Renal cortex interstitium (tissue), 11 donors: ENCODE results near the gene UBE2U. TPM values are rescaled to one million over a fixed set of nuclear protein-coding genes. Genes with fewer than 3 reads are reported as not detected.
"Not testable (repeated sequence)": the region's sequence is repeated elsewhere in the genome, so short reads cannot be mapped to it uniquely, and the experiment has no call there.

Experiments used
- DNase-seq, 11 donors: peaks; one replicate each; pipeline ENCODE4 v3.0.0-alpha.2; 2013; ENCODE audit warnings: low read depth in 9 of 11, low spot score in 4 of 11; ENCODE audit errors: extremely low read depth in 1 of 11
- polyA plus RNA-seq, 3 donors: library from polyadenylated mRNA; unstranded; fragments of 120-200 nt; gene quantifications; one replicate each; pipeline ENCODE4 v1.2.1, GENCODE V29; 2013; ENCODE audit not compliant: insufficient read length in 3 of 3

The UBE2U gene
- polyA plus RNA-seq, 3 donors: 0.42 TPM; not detected in 2

- DNase-seq: no peak
Observed at GRCh38 chr1:64231153-64231552, 27.7 kb downstream of the UBE2U start.

GRCh38 chr1:64231654-64232053 is 28.2 kb downstream of the UBE2U start:
- DNase-seq: no peak

- DNase-seq: no peak
Observed at GRCh38 chr1:64234714-64235113, 31.3 kb downstream of the UBE2U start.

GRCh38 chr1:64235181-64235580 is 31.8 kb downstream of the UBE2U start:
- DNase-seq: no peak

GRCh38 chr1:64235910-64236309 is 32.5 kb downstream of the UBE2U start:
- DNase-seq: no peak

- no peak for DNase-seq
Observed at GRCh38 chr1:64236541-64236954, 33.1 kb downstream of the UBE2U start.

GRCh38 chr1:64239519-64239918 is 36.1 kb downstream of the UBE2U start:
- DNase-seq: not testable (repeated sequence)

GRCh38 chr1:64240206-64240605 is 36.8 kb downstream of the UBE2U start:
- no peak for DNase-seq

- DNase-seq: no peak
Observed at GRCh38 chr1:64241069-64241468, 37.6 kb downstream of the UBE2U start.

GRCh38 chr1:64242895-64243756 is 39.7 kb downstream of the UBE2U start:
- no peak for DNase-seq

- no peak for DNase-seq
Observed at GRCh38 chr1:64243757-64244080, 40.3 kb downstream of the UBE2U start.

GRCh38 chr1:64245495-64245894 is 42.1 kb downstream of the UBE2U start:
- no peak for DNase-seq

GRCh38 chr1:64246294-64246917 is 43.0 kb downstream of the UBE2U start:
- DNase-seq: peak in 4 of 11 donors; percentile 14 to 48 (median 26)

GRCh38 chr1:64248065-64248464 is 44.6 kb downstream of the UBE2U start:
- peak in 7 of 11 donors; percentile 20 to 60 (median 41) for DNase-seq

- DNase-seq: not testable (repeated sequence)
Observed at GRCh38 chr1:64250472-64250871, 47.0 kb downstream of the UBE2U start.

GRCh38 chr1:64251971-64252370 is 48.5 kb downstream of the UBE2U start:
- DNase-seq: no peak

- DNase-seq: not testable (repeated sequence)
Observed at GRCh38 chr1:64257233-64257632, 53.8 kb downstream of the UBE2U start.

GRCh38 chr1:64258444-64258843 is 55.0 kb downstream of the UBE2U start:
- DNase-seq: not testable (repeated sequence)

GRCh38 chr1:64263335-64263734 is 59.9 kb downstream of the UBE2U start:
- DNase-seq: no peak

- no peak for DNase-seq
Observed at GRCh38 chr1:64263856-64264255, 60.4 kb downstream of the UBE2U start.

- no peak for DNase-seq
Observed at GRCh38 chr1:64265141-64265540, 61.7 kb downstream of the UBE2U start.
